ENCODE measurements around the gene VPS52. TPM values are rescaled to one million over a fixed set of nuclear protein-coding genes. Genes with fewer than 3 reads are reported as not detected.

VPS52 gene
- total and polyA plus RNA-seq, 9 of the 15 experiments (the other 6 are each of a cell fraction or from before 2014, with no cell fraction given): 24.4 to 103 (median 40.2) TPM

GRCh38 chr6:33316603-33317418 is 45.1 kb upstream of the VPS52 start (continued):
- TF ChIP-seq BRF1 (IDR thresholded peaks at IDR 0.05; ENCODE audit: borderline replicate concordance, extremely low read depth, insufficient read length) (no peak), ATF4 (CRISPR knock-in tag; IDR thresholded peaks at IDR 0.05) (peak; percentile 12; the same call in 1 of the 2 replicates), SMARCB1 (IDR thresholded peaks at IDR 0.05; ENCODE audit: insufficient read length, low read depth) (peak; percentile 34), ESRRA (IDR thresholded peaks at IDR 0.05; ENCODE audit: borderline replicate concordance, low read depth) (peak; percentile 72), GATA2 (CRISPR knock-in tag; IDR thresholded peaks at IDR 0.05) (peak; percentile 84)

GRCh38 chr6:33315793-33316602 is 44.3 kb upstream of the VPS52 start:
- intact Hi-C loops (cut with micrococcal nuclease): no loop called here
- H3K4me1 ChIP-seq (replicated peaks in 1 of 2; ENCODE audit: control insufficient read depth in 2 of 2, insufficient read depth in 2 of 2, low read length in 2 of 2): peaks cover 53 to 72% of the 10 kb centered on the region in 2 experiments
- no peak overlapping the region for H3K27ac ChIP-seq (ENCODE audit: extremely low read depth, low read depth, low read length)
- DNase-seq (ENCODE audit: extremely low read depth in 1 of 4, low spot score in 3 of 4) (no peak), FAIRE-seq (no peak), ATAC-seq (no peak)
- no peak overlapping the region for H3K4me3 ChIP-seq
- H4K20me1 ChIP-seq (replicated peaks; ENCODE audit: control insufficient read depth, insufficient read depth, low read length): peaks cover 10% of the 10 kb centered on the region; the same call in 1 of the 2 replicates
- WGBS (ENCODE audit: insufficient coverage, low coverage, missing lambda C conversion rate): 93% methylated on average over 17 of the region's 17 CpGs
- in situ Hi-C loops (cut with MboI): no loop called here
- no peak overlapping the region; the same call in 1 of the 2 replicates for H3K4me2 ChIP-seq (ENCODE audit: insufficient read depth, low read length)
- peaks cover 63% of the 10 kb centered on the region for H3K79me2 ChIP-seq (ENCODE audit: control insufficient read depth, insufficient read depth, low read length)
- BruUV-seq (replicated peaks): no TSS peak
- peaks cover 3% of the 10 kb centered on the region for H3K9me1 ChIP-seq (ENCODE audit: control insufficient read depth, insufficient read depth, low read length)
- H3K36me3 ChIP-seq (ENCODE audit: control insufficient read depth, insufficient read depth, low read length): peaks cover 43% of the 10 kb centered on the region
- no peaks in the 10 kb centered on the region for H3K9me3 ChIP-seq (replicated peaks; ENCODE audit: control insufficient read depth, insufficient read depth, low read depth, low read length)
- ChIA-PET CTCF (ENCODE audit: low intra/inter-chr PET ratio) (no interaction called here), POLR2A (interaction anchor here (0.7 to 2.3 kb wide), 3 partner anchors 9 to 1365 kb away, joined by 3 to 8 read pairs (median 6); partner anchors contain the start of gene B3GALT4)
- H3K9ac ChIP-seq (ENCODE audit: insufficient read depth in 1 of 2, low read depth in 2 of 2, low read length in 2 of 2): peak overlapping the region in 1 of 2 experiments; percentile 38; a peak in 2 of 4 replicates
- H2AFZ ChIP-seq (ENCODE audit: low read depth, low read length): no peak overlapping the region
- H3K27me3 ChIP-seq (ENCODE audit: control insufficient read depth in 2 of 2, insufficient read depth in 2 of 2, low read length in 2 of 2): no peaks in the 10 kb centered on the region
- TF ChIP-seq BRCA1 (IDR thresholded peaks at IDR 0.05): no peak
- TF ChIP-seq BRCA1 (CRISPR knock-in tag; IDR thresholded peaks at IDR 0.05): 0 out of 2 replicates have a peak, but pooled peaks have one; percentile 52
- TF ChIP-seq ZFX (CRISPR knock-in tag; IDR thresholded peaks at IDR 0.05): peak; percentile 20; the same call in 1 of the 2 replicates
- no peak for TF ChIP-seq SMARCE1 (IDR thresholded peaks at IDR 0.05)
- no peak for TF ChIP-seq RERE (CRISPR knock-in tag; IDR thresholded peaks at IDR 0.05; ENCODE audit: borderline replicate concordance)
- TF ChIP-seq SP1 (CRISPR knock-in tag; IDR thresholded peaks at IDR 0.05): 0 out of 2 replicates have a peak, but pooled peaks have one; percentile 9
- no peak for TF ChIP-seq HMG20A (CRISPR knock-in tag; conservative IDR thresholded peaks at IDR 0.05)
